HG03469 (cell line): ENCODE data around the gene PCDHB14.

Experiments
- ATAC-seq: cut with Tn5 transposase; IDR thresholded peaks from one replicate; pipeline ENCODE4 v1.9.1; 2021; ENCODE audit warnings: mild to moderate bottlenecking, moderate library complexity, moderate number of reproducible peaks; ENCODE audit not compliant: unreplicated experiment

Gene PCDHB14

GRCh38 chr5:141269195-141269594 is 46.1 kb downstream of the PCDHB14 start:
- no peak for ATAC-seq

GRCh38 chr5:141272906-141273305 is 49.8 kb downstream of the PCDHB14 start:
- no peak for ATAC-seq
